Measurements from ENCODE around the gene MRPL28. TPM values are rescaled to one million over a fixed set of nuclear protein-coding genes. Genes with fewer than 3 reads are reported as not detected.

MRPL28 gene
- total and polyA plus RNA-seq, 2 donors from 2014 or later = 59.1 to 201 TPM

DNA sequence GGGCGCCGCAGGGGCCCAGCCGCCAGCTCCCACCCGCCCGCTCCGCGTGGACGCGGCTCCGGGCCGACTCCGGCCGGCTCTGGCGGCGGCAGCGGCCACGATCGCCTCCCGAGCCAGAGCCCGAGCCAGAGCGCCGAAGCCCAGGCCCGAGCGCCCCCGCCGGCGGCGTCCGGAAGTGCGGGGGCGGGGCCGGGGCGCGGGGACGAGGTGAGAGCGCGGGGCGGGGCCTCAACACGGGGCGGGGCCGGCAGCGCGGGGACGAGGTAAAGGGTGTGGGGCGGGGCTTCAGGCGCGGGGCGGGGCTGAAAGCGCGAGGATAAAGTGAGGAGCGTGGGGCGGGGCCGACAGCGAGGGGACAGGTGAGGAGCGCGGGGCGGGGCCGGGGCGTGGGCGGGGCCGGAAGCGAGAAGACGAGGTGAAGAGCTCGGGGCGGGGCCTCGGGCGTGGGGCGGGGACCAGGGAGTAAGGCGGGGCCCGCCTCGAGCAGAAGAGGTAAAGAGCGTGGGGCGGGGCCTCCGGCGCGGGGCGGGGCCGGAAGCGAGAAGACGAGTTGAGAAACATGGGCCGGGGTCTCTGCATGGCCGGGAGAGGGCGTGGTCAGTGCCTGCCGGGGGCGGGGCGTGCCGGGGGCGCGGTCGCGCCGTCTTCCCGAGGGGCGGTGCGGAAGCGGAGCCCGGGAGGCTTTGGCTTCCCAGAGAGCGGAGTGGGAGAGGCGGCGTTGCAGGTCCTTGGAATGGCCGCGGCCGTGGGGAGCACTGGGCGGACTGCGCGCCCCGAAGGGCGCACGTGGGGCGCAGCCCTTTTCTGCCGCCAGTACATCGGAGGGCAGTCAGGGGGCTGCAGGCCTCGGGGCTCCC lies 17.6 kb downstream of the MRPL28 start, which contains the start of gene AXIN1:
AXIN1 (minus strand) TSS at position 177 of the 857 bp plus-strand sequence. CDS start 5,698 bp downstream, outside the sequence.
- peak; percentile 99 to 100 (median 100) for DNase-seq
- peak within 1 kb of the TSS; percentile 45 to 56 (median 51) for H3K4me3 ChIP-seq (ENCODE audit: low read length in 3 of 3)
- no peak within 1 kb of the TSS for H3K27ac ChIP-seq (ENCODE audit: low read depth in 2 of 2, low read length in 2 of 2)
- no peak for FAIRE-seq
- H3K9ac ChIP-seq (ENCODE audit: low read length in 3 of 3) = peak within 1 kb of the TSS in 1 of 3 donors; percentile 46
- intact Hi-C loops (cut with DNase I) = no loop called here
- no peaks in the 10 kb centered on the region for H3K27me3 ChIP-seq (ENCODE audit: control insufficient read depth, insufficient read depth, low read length)
- H3K36me3 ChIP-seq (ENCODE audit: control insufficient read depth in 2 of 3, insufficient read depth in 3 of 3, low read length in 3 of 3) = peaks cover 0 to 6% (median 0%) of the 10 kb centered on the region in 3 donors
- H3K9me3 ChIP-seq (ENCODE audit: control insufficient read depth in 2 of 3, insufficient read depth in 1 of 3, low read length in 3 of 3) = no peaks in the 10 kb centered on the region
- TF ChIP-seq, protein P1, sequence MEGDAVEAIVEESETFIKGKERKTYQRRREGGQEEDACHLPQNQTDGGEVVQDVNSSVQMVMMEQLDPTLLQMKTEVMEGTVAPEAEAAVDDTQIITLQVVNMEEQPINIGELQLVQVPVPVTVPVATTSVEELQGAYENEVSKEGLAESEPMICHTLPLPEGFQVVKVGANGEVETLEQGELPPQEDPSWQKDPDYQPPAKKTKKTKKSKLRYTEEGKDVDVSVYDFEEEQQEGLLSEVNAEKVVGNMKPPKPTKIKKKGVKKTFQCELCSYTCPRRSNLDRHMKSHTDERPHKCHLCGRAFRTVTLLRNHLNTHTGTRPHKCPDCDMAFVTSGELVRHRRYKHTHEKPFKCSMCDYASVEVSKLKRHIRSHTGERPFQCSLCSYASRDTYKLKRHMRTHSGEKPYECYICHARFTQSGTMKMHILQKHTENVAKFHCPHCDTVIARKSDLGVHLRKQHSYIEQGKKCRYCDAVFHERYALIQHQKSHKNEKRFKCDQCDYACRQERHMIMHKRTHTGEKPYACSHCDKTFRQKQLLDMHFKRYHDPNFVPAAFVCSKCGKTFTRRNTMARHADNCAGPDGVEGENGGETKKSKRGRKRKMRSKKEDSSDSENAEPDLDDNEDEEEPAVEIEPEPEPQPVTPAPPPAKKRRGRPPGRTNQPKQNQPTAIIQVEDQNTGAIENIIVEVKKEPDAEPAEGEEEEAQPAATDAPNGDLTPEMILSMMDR (IDR thresholded peaks at IDR 0.05; ENCODE audit: borderline replicate concordance, extremely low read depth, insufficient read depth) = peak; percentile 40
- peaks cover 0 to 6% (median 0%) of the 10 kb centered on the region in 3 donors for H3K4me1 ChIP-seq (ENCODE audit: control insufficient read depth in 2 of 3, insufficient read depth in 2 of 3, low read depth in 1 of 3, low read length in 3 of 3)

DNA sequence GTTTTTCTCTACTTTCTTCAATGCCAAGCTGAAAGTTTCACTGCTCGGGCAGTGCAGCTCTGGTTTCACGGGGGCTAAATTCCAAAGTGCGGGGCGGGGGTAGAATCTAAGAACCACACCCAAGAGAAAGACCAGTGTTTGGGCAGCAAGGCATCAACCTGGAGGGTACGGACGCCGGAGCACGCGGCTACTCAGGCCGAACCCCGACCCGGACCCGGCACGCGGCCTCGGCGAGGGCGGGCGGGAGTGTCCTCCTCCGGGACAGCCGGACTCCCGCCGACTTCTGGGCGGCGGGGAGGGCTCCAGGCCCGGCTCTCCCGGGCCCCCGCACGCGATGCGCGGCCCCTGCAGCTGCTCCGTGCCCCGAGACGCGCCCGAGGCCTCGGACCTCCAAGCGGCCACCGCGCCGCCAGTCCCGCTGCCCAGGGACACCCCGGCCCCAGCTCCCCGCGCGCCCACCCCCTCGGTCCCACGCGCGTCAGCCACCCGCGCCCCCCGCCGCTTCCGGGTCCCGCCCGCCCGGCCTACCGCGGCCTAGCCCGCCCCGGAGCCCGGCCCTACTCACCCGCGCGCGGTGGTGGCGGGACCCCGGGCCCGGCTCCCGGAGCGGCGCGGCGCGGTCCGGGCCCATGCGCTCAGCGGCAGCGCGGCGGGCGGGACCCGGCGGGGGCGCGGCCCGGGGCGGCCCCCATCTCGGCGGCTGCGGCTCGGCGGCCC lies 18.4 kb downstream of the MRPL28 start:
- Histone ChIP-seq H3K36me3 (ENCODE audit: control insufficient read depth in 2 of 3, insufficient read depth in 3 of 3, low read length in 3 of 3) (peaks cover 0 to 6% (median 3%) of the 10 kb centered on the region in 3 donors), H3K27me3 (ENCODE audit: control insufficient read depth, insufficient read depth, low read length) (no peaks in the 10 kb centered on the region), H3K4me3 (ENCODE audit: low read length in 3 of 3) (peak overlapping the region; percentile 45 to 56 (median 51)), H3K9me3 (ENCODE audit: control insufficient read depth in 2 of 3, insufficient read depth in 1 of 3, low read length in 3 of 3) (no peaks in the 10 kb centered on the region), H3K4me1 (ENCODE audit: control insufficient read depth in 2 of 3, insufficient read depth in 2 of 3, low read depth in 1 of 3, low read length in 3 of 3) (peaks cover 0 to 6% (median 0%) of the 10 kb centered on the region in 3 donors), H3K9ac (ENCODE audit: low read length in 3 of 3) (peak overlapping the region in 1 of 3 donors; percentile 46), H3K27ac (ENCODE audit: low read depth in 2 of 2, low read length in 2 of 2) (no peak overlapping the region)
- TF ChIP-seq, protein P1 (IDR thresholded peaks at IDR 0.05; ENCODE audit: borderline replicate concordance, extremely low read depth, insufficient read depth) = no peak
- DNase-seq (peak in 4 of 5 donors; percentile 39 to 91 (median 65)), FAIRE-seq (no peak)
- intact Hi-C loops (cut with DNase I) = no loop called here

DNA sequence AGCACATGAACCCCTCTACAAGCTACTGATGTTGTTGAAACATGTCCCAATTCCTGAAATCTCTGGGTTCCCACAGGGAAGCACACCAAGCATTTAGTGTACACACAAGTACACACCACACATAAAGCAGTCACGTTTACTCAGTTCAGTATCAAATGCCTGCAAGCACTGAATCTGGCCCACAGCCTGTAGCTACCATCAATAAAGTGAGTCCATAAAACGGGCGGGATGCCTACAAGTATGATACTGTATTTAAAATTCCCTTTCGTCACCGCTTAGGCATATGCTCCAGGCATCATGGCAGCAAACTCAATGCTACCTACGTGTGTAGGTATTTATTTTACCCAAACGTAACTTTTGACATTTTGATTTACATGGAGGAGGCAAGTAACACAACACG lies 20.1 kb downstream of the MRPL28 start:
- intact Hi-C loops (cut with DNase I) = no loop called here
- peaks cover 0 to 9% (median 6%) of the 10 kb centered on the region in 3 donors for H3K36me3 ChIP-seq (ENCODE audit: control insufficient read depth in 2 of 3, insufficient read depth in 3 of 3, low read length in 3 of 3)
- no peak overlapping the region for H3K4me3 ChIP-seq (ENCODE audit: low read length in 3 of 3)
- TF ChIP-seq, protein P1 (IDR thresholded peaks at IDR 0.05; ENCODE audit: borderline replicate concordance, extremely low read depth, insufficient read depth) = no peak
- H3K9me3 ChIP-seq (ENCODE audit: control insufficient read depth in 2 of 3, insufficient read depth in 1 of 3, low read length in 3 of 3) = no peaks in the 10 kb centered on the region
- no peak overlapping the region for H3K27ac ChIP-seq (ENCODE audit: low read depth in 2 of 2, low read length in 2 of 2)
- no peaks in the 10 kb centered on the region for H3K27me3 ChIP-seq (ENCODE audit: control insufficient read depth, insufficient read depth, low read length)
- H3K4me1 ChIP-seq (ENCODE audit: control insufficient read depth in 2 of 3, insufficient read depth in 2 of 3, low read depth in 1 of 3, low read length in 3 of 3) = peaks cover 0 to 6% (median 0%) of the 10 kb centered on the region in 3 donors
- H3K9ac ChIP-seq (ENCODE audit: low read length in 3 of 3) = no peak overlapping the region
- FAIRE-seq (no peak), DNase-seq (peak in 1 of 5 donors; percentile 13)
